Activated CD4-positive, alpha-beta memory T cell treated with anti-CD3 and anti-CD28 coated beads for 36 hours (primary cell): ENCODE measurements around the gene GLIS1. TPM values are rescaled to one million over a fixed set of nuclear protein-coding genes. Genes with fewer than 3 reads are reported as not detected.

Experiments
- CTCF ChIA-PET: fragments of 350-600 bp; sonication (Branson Sonifier 250); formaldehyde crosslinking; loops from one replicate; lab custom pipeline; 2021; ENCODE audit warnings: antibody characterized with exemption, inconsistent platforms; lab: Charles Lee
- POLR2A ChIA-PET: fragments of 350-600 bp; sonication (Branson Sonifier 250); formaldehyde crosslinking; loops from one replicate; lab custom pipeline; 2021; ENCODE audit warnings: antibody characterized with exemption; lab: Charles Lee
- DNase-seq: peaks from one replicate; pipeline ENCODE4 v3.0.0-alpha.2; 2020
- H3K27ac Mint-ChIP-seq: one replicate; pipeline ENCODE4 v1.8.0; 2021; ENCODE audit warnings: mixed read lengths
- H3K27me3 Mint-ChIP-seq: one replicate; pipeline ENCODE4 v1.8.0; 2021; ENCODE audit warnings: mixed read lengths
- H3K36me3 Mint-ChIP-seq: one replicate; pipeline ENCODE4 v1.8.0; 2021; ENCODE audit warnings: mixed read lengths
- H3K4me1 Mint-ChIP-seq: one replicate; pipeline ENCODE4 v1.8.0; 2021; ENCODE audit warnings: low read depth, mixed read lengths
- H3K4me3 Mint-ChIP-seq: one replicate; pipeline ENCODE4 v1.8.0; 2021; ENCODE audit warnings: mild to moderate bottlenecking, mixed read lengths
- H3K9me3 Mint-ChIP-seq: one replicate; pipeline ENCODE4 v1.8.0; 2021; ENCODE audit warnings: mixed read lengths
- intact Hi-C: fragments of 100-400 bp; cut with micrococcal nuclease; formaldehyde crosslinking; loops from one replicate; pipeline ENCODE4 v1.15.1; 2023
- total RNA-seq, 2 experiments: library from RNA; stranded (reverse); gene quantifications; one replicate each; pipeline ENCODE4 v1.2.3, GENCODE V29; 2021

The GLIS1 gene
- total RNA-seq, result not detected

DNA sequence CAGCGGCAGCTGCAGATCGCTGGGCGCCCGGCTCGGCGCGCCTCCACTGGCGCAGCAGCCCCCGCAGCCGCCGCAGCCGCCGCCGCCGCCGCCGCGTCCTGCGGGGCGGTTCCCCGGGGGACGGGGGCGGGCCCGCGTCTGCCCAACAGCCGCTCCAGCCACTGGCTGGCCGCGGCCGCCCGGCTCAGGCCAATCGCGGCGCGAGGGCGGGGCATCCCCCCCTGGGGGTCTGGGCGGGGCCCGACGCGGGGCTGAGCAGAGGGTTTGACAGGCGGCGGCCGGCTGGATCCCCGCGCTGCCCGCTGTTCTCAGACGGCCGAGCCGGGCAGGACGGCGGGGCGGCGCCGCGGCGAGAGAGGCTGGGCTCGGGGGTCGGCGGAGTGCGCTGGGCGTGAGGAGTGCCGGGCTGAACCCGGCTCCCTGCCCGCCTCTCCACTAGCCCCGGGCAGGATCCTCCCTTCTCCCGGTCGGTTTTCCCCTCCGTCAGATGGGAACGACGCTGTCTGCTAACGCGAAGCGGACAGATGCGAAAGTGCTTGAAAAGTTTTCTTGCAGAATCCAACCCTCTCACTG lies at the start of gene GLIS1:
TSS of gene GLIS1 (minus strand) at position 56 of the 573 bp plus-strand sequence. CDS start 1,100 bp downstream, outside the sequence.
- H3K27me3 Mint-ChIP-seq, result peaks cover 45% of the 10 kb centered on the region
- DNase-seq, result peak; percentile 67
- POLR2A ChIA-PET, result no interaction called here
- no peak within 1 kb of the TSS for H3K27ac Mint-ChIP-seq
- intact Hi-C loops, result no loop called here
- peaks cover 2% of the 10 kb centered on the region for H3K4me1 Mint-ChIP-seq
- H3K4me3 Mint-ChIP-seq, result peak within 1 kb of the TSS; percentile 42
- CTCF ChIA-PET, result no interaction called here
- peaks cover 2% of the 10 kb centered on the region for H3K36me3 Mint-ChIP-seq
- peaks cover 8% of the 10 kb centered on the region for H3K9me3 Mint-ChIP-seq

DNA sequence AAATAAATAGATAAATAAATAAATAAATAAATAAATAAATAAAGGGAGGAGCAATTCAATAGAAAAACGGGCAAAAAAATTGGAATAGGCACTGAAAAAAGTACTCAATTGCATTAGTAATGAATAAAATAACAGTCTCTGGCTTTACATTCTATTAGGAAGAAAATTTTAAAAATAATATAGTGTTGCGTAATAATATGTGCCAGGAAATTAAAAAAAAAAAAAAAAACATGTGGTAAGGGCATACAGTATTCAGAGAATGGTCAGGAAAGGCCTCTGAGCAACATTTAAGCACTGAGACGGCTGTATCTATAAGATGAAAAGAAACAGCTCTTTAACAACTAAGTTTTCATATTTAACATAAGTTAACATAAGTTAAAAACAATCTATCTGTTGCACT lies 48.7 kb upstream of the GLIS1 start:
- Mint-ChIP-seq H3K9me3 (no peaks in the 10 kb centered on the region), H3K4me1 (peaks cover 13% of the 10 kb centered on the region), H3K27ac (no peak overlapping the region), H3K4me3 (no peak overlapping the region), H3K36me3 (peaks cover 41% of the 10 kb centered on the region), H3K27me3 (no peaks in the 10 kb centered on the region)
- CTCF ChIA-PET, result no interaction called here
- DNase-seq, result no peak
- POLR2A ChIA-PET, result no interaction called here
- intact Hi-C loops, result no loop called here

DNA sequence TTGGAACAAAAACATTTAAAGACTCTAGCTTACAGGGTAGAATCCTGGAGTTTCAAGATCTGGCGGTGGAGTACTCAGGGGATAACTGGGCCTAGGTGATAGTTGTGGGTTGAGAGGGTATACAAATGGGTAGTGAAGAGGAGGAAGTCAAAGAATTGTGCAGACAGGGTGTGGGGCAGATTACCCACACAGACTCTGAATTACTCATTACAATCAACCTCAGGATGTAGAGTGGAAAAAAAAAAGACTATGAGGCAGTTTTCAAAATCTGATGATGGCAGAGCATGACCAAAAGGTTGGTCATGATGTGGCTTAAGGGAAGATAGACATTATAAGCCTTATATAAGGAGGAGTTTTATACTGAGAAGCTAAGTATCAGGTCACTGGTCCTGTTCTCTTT lies 44.1 kb upstream of the GLIS1 start:
- CTCF ChIA-PET, result no interaction called here
- H3K4me1 Mint-ChIP-seq, result peaks cover 14% of the 10 kb centered on the region
- peak overlapping the region; percentile 2 for H3K27ac Mint-ChIP-seq
- H3K36me3 Mint-ChIP-seq, result peaks cover 47% of the 10 kb centered on the region
- intact Hi-C loops, result loop anchor here (5.0 kb wide), 1 partner anchor 54 kb away; the partner anchor contains the start of gene NDC1
- no peaks in the 10 kb centered on the region for H3K27me3 Mint-ChIP-seq
- POLR2A ChIA-PET, result interaction anchor here (0.6 kb wide), 1 partner anchor 1535 kb away, joined by 3 read pairs; no protein-coding TSS in a partner anchor
- no peaks in the 10 kb centered on the region for H3K9me3 Mint-ChIP-seq
- peak; percentile 28 for DNase-seq
- no peak overlapping the region for H3K4me3 Mint-ChIP-seq

DNA sequence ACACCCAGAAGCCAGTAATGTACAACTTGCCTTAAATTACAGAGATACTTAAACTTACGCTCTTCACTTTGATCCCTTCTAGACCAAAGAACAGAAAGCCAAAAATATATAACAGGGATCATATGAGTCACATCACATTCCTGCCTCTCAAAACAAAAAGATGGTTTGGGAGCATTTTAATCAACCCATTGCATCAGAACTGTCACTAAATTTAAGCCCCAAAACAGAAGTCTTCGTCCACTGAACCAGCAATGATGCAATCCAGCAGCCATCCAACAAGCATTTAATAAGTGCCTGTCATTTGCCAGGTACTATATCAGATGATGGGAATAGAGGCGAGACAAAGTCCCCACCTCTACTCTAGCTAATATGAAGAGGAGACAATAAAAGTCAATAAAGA lies 42.7 kb upstream of the GLIS1 start:
- Mint-ChIP-seq H3K27ac (no peak overlapping the region), H3K27me3 (no peaks in the 10 kb centered on the region), H3K9me3 (no peaks in the 10 kb centered on the region), H3K36me3 (peaks cover 49% of the 10 kb centered on the region), H3K4me3 (no peak overlapping the region), H3K4me1 (peaks cover 14% of the 10 kb centered on the region)
- POLR2A ChIA-PET, result no interaction called here
- no peak for DNase-seq
- CTCF ChIA-PET, result no interaction called here
- intact Hi-C loops, result loop anchor here (5.0 kb wide), 1 partner anchor 56 kb away; the partner anchor contains the start of gene NDC1

DNA sequence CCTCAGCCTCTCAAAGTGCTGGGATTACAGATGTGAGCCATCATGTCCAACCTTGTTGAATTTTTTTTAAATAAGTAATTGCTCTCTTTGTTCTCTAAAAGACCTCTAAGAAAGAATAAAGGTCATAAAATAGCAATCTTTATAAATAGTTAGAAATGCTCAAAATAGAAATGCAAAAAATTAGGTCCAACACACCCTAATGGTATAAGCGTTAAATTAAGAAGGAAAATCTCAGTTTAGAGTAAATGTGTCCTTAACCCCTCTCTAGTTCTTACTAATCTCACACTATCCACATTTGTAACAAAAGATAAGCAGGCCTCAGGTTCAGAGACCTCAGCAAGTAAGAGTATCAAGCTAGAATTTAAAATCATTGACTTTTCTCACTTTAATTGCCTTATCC lies 38.3 kb upstream of the GLIS1 start:
- H3K4me1 Mint-ChIP-seq, result no peaks in the 10 kb centered on the region
- ChIA-PET POLR2A (no interaction called here), CTCF (no interaction called here)
- H3K4me3 Mint-ChIP-seq, result no peak overlapping the region
- no peaks in the 10 kb centered on the region for H3K9me3 Mint-ChIP-seq
- no peaks in the 10 kb centered on the region for H3K27me3 Mint-ChIP-seq
- no peak for DNase-seq
- H3K27ac Mint-ChIP-seq, result no peak overlapping the region
- H3K36me3 Mint-ChIP-seq, result peaks cover 38% of the 10 kb centered on the region
- intact Hi-C loops, result no loop called here

DNA sequence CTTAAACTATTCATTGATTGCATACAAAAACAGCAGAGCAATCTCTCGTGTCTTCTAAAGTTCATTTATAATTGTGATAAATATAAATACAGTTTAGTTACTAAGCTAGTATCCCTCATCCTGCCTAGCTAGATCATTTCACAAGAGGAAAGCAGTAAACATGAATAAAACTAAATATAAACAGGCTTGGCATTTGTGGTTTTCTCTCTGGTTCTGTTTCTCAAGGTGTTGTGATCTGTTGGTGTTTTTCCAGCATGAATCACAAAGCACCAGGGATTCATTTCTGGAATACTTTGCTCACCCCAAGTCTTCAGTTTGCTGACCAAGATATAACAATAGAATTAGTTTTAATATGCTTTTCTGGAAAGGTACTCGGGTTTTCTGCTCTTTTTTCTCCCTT lies 32.7 kb upstream of the GLIS1 start:
- Mint-ChIP-seq H3K27ac (no peak overlapping the region), H3K36me3 (peaks cover 49% of the 10 kb centered on the region), H3K4me1 (peaks cover 8% of the 10 kb centered on the region), H3K27me3 (no peaks in the 10 kb centered on the region), H3K4me3 (no peak overlapping the region), H3K9me3 (no peaks in the 10 kb centered on the region)
- ChIA-PET CTCF (interaction anchor here (1.3 kb wide), 1 partner anchor 188 kb away, joined by 3 read pairs; no protein-coding TSS in a partner anchor), POLR2A (no interaction called here)
- intact Hi-C loops, result no loop called here
- no peak for DNase-seq

DNA sequence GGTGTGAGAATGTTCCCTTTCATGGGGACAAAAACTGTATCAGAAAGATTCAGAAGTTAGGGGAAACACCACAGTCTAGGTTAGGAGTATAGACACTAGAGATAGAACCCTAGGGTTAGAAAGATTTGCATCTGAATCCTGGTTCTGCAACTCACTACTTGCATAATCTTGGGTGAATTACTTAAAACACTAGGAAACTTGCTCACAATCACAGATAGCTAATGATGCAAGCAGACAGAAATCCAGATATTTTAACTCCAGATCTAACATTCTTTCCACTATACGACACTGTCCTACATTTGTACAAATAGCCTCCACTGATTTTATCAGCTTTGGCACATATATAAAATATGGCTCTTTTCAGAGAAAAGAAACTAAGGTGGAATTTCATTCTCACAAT lies 30.8 kb upstream of the GLIS1 start:
- H3K4me3 Mint-ChIP-seq, result no peak overlapping the region
- no peak for DNase-seq
- H3K36me3 Mint-ChIP-seq, result peaks cover 55% of the 10 kb centered on the region
- intact Hi-C loops, result no loop called here
- H3K27ac Mint-ChIP-seq, result no peak overlapping the region
- no peaks in the 10 kb centered on the region for H3K27me3 Mint-ChIP-seq
- ChIA-PET POLR2A (no interaction called here), CTCF (no interaction called here)
- no peaks in the 10 kb centered on the region for H3K9me3 Mint-ChIP-seq
- H3K4me1 Mint-ChIP-seq, result peaks cover 17% of the 10 kb centered on the region

DNA sequence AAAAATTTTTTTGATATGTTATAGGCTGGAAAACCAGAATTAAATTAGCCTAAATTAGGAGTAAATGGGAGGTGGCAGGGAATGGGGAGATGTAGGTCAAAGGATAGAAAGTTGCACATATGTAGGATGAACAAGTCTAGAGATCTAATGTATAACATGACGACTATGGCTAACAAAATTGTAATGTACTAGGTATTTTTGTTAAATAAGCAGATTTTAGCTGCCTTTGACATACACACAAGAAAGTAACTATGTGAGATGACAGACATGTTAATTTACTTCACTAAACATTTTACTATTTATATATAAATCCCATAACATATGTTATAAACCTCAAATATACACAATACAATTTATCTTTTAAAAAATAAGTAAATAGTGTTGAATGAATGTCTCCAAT lies 30.2 kb upstream of the GLIS1 start:
- H3K27me3 Mint-ChIP-seq, result no peaks in the 10 kb centered on the region
- no peak overlapping the region for H3K4me3 Mint-ChIP-seq
- ChIA-PET POLR2A (no interaction called here), CTCF (no interaction called here)
- H3K36me3 Mint-ChIP-seq, result peaks cover 56% of the 10 kb centered on the region
- H3K9me3 Mint-ChIP-seq, result no peaks in the 10 kb centered on the region
- DNase-seq, result no peak
- intact Hi-C loops, result no loop called here
- peaks cover 17% of the 10 kb centered on the region for H3K4me1 Mint-ChIP-seq
- no peak overlapping the region for H3K27ac Mint-ChIP-seq

DNA sequence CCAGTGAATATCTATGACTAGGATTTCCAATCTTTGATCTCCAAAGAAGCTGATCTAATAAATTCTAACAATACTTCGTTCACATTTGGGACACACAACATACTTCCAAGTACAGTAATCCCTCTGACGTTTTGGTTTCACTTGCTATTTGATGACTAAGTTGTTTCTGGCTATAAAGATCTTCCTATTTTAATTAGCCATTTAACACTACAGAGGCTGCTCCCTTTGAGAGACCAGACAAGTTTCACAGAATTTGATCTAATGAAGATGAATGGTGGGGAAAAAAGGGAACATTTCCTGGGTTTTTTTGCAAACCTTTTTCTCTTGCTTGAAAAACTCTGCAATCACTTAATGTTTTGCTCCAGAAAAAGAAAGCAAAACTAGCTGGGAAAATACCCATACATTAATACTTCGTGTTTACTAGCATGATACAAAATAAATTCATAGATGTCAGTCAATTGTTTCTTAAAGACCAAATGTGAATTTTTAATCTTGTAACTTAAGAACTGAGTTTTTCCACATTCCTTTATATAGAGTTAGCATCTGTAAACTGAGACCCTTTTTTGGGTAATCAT lies 28.0 kb upstream of the GLIS1 start:
- Mint-ChIP-seq H3K4me3 (no peak overlapping the region), H3K27me3 (no peaks in the 10 kb centered on the region), H3K27ac (no peak overlapping the region), H3K9me3 (peaks cover 4% of the 10 kb centered on the region), H3K4me1 (peaks cover 17% of the 10 kb centered on the region), H3K36me3 (peaks cover 58% of the 10 kb centered on the region)
- no peak for DNase-seq
- CTCF ChIA-PET, result interaction anchor here (0.7 to 1.2 kb wide), 2 partner anchors 13 to 371 kb away, joined by 3 to 5 read pairs; no protein-coding TSS in a partner anchor
- intact Hi-C loops, result no loop called here
- POLR2A ChIA-PET, result no interaction called here

DNA sequence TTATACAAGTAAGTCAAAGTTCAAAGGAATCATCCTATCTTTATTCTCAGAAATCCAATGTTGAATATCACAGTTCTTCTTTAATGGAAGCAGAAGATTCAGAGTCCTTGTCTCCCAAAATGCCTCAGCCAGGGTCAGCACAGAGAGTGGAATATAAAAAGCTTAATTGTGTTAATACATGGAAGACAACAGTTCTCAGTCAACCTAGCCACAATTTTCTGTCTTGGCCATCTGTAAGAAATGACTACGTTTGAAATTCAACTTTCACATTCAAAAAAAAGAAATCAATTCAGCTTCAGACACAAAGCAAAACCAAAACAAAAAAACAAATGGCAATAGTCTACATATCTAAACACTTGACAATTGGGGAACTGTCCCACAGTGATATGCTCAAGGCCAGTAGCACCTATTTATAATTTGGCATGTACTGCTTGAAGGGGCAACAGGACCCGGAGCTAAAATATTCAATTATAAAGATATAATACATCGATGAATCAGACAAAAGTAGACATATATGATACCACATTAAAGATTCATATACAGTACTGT lies 27.3 kb upstream of the GLIS1 start:
- Mint-ChIP-seq H3K36me3 (peaks cover 56% of the 10 kb centered on the region), H3K4me1 (peaks cover 17% of the 10 kb centered on the region), H3K27me3 (no peaks in the 10 kb centered on the region), H3K4me3 (no peak overlapping the region), H3K27ac (no peak overlapping the region), H3K9me3 (peaks cover 4% of the 10 kb centered on the region)
- CTCF ChIA-PET, result interaction anchor here (1.2 kb wide), 1 partner anchor 12 kb away, joined by 5 read pairs; no protein-coding TSS in a partner anchor
- DNase-seq, result no peak
- intact Hi-C loops, result no loop called here
- POLR2A ChIA-PET, result no interaction called here

DNA sequence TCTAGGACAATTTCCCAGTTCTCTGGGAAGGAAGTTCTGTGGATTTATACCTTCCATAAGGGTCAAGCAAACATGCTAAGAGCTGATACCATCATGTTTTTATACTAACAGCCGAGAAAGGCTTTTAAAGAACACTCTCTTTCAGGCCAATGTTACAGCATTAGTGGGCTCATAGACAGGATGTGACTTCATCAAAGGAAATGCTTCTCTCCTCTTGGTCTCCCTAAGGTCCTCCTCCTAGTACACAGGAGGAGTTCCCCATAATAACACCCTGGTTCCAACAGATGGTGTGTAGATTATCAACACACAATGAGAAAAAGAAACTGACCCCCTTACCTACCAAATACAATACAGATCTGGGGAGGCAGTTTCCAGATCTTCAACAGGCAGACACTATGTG lies 26.7 kb upstream of the GLIS1 start:
- Mint-ChIP-seq H3K36me3 (peaks cover 49% of the 10 kb centered on the region), H3K27me3 (no peaks in the 10 kb centered on the region), H3K4me1 (peaks cover 17% of the 10 kb centered on the region), H3K27ac (no peak overlapping the region), H3K4me3 (no peak overlapping the region), H3K9me3 (peaks cover 4% of the 10 kb centered on the region)
- ChIA-PET CTCF (no interaction called here), POLR2A (no interaction called here)
- intact Hi-C loops, result no loop called here
- DNase-seq, result no peak

DNA sequence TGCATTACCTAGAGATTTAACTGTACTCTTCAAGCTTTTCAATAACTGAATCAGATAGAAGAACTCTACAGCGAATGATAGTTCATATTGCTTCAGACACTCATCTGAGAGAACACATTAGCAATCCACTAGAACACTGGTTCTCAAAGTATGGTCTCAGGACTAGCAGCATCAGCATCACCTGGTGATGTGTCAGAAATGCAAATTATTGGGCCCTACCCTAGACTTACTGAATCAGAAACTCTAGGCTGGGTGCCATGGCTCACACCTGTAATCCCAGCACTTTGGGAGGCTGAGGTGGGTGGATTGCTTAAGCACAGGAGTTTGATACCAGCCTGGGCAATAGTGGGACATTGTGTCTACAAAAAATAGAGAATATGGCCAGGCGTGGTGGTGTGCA lies 24.9 kb upstream of the GLIS1 start:
- DNase-seq, result no peak

More for the DNA sequence above, 24.9 kb upstream of the GLIS1 start:
- H3K36me3 Mint-ChIP-seq, result peaks cover 40% of the 10 kb centered on the region
- peaks cover 4% of the 10 kb centered on the region for H3K9me3 Mint-ChIP-seq
- H3K4me1 Mint-ChIP-seq, result peaks cover 17% of the 10 kb centered on the region
- H3K4me3 Mint-ChIP-seq, result no peak overlapping the region
- intact Hi-C loops, result no loop called here
- POLR2A ChIA-PET, result no interaction called here
- no peak overlapping the region for H3K27ac Mint-ChIP-seq
- CTCF ChIA-PET, result interaction anchor here (1.0 kb wide), 1 partner anchor 10 kb away, joined by 3 read pairs; no protein-coding TSS in a partner anchor
- H3K27me3 Mint-ChIP-seq, result no peaks in the 10 kb centered on the region
